ENCODE measurements around the gene BRD1. TPM values are rescaled to one million over a fixed set of nuclear protein-coding genes. Genes with fewer than 3 reads are reported as not detected.

The BRD1 gene
- polyA plus RNA-seq, 3 donors: 31.0 to 33.1 (median 31.7) TPM

- no peak for DNase-seq (ENCODE audit: low read depth in 3 of 3, low spot score in 2 of 3)
Measured at GRCh38 chr22:49755631-49756001, 72.1 kb downstream of the BRD1 start.

GRCh38 chr22:49754696-49755630, 72.7 kb downstream of the BRD1 start:
- DNase-seq (ENCODE audit: low read depth in 3 of 3, low spot score in 2 of 3): no peak

- DNase-seq (ENCODE audit: low read depth in 3 of 3, low spot score in 2 of 3): no peak
Measured at GRCh38 chr22:49753961-49754695, 73.5 kb downstream of the BRD1 start.

GRCh38 chr22:49753276-49753890, 74.3 kb downstream of the BRD1 start:
- DNase-seq (ENCODE audit: low read depth in 3 of 3, low spot score in 2 of 3): no peak

- DNase-seq (ENCODE audit: low read depth in 3 of 3, low spot score in 2 of 3): no peak
Measured at GRCh38 chr22:49752598-49753091, 75.0 kb downstream of the BRD1 start.

- no peak for DNase-seq (ENCODE audit: low read depth in 3 of 3, low spot score in 2 of 3)
Measured at GRCh38 chr22:49751966-49752597, 75.6 kb downstream of the BRD1 start.

GRCh38 chr22:49751318-49751965, 76.2 kb downstream of the BRD1 start:
- no peak for DNase-seq (ENCODE audit: low read depth in 3 of 3, low spot score in 2 of 3)

GRCh38 chr22:49749885-49750510, 77.7 kb downstream of the BRD1 start:
- DNase-seq (ENCODE audit: low read depth in 3 of 3, low spot score in 2 of 3): no peak

GRCh38 chr22:49749227-49749626, 78.4 kb downstream of the BRD1 start:
- DNase-seq (ENCODE audit: low read depth in 3 of 3, low spot score in 2 of 3): no peak

- no peak for DNase-seq (ENCODE audit: low read depth in 3 of 3, low spot score in 2 of 3)
Measured at GRCh38 chr22:49748514-49748913, 79.2 kb downstream of the BRD1 start.

GRCh38 chr22:49747716-49748115, 80.0 kb downstream of the BRD1 start:
- DNase-seq (ENCODE audit: low read depth in 3 of 3, low spot score in 2 of 3): no peak

GRCh38 chr22:49747130-49747529, 80.5 kb downstream of the BRD1 start:
- DNase-seq (ENCODE audit: low read depth in 3 of 3, low spot score in 2 of 3): no peak

- DNase-seq (ENCODE audit: low read depth in 3 of 3, low spot score in 2 of 3): no peak
Measured at GRCh38 chr22:49746065-49746464, 81.6 kb downstream of the BRD1 start.

GRCh38 chr22:49740242-49740641, 87.4 kb downstream of the BRD1 start:
- no peak for DNase-seq (ENCODE audit: low read depth in 3 of 3, low spot score in 2 of 3)

GRCh38 chr22:49739138-49739537, 88.5 kb downstream of the BRD1 start:
- no peak for DNase-seq (ENCODE audit: low read depth in 3 of 3, low spot score in 2 of 3)

GRCh38 chr22:49738566-49738965, 89.1 kb downstream of the BRD1 start:
- DNase-seq (ENCODE audit: low read depth in 3 of 3, low spot score in 2 of 3): no peak

GRCh38 chr22:49738006-49738405, 89.7 kb downstream of the BRD1 start:
- DNase-seq (ENCODE audit: low read depth in 3 of 3, low spot score in 2 of 3): no peak

- no peak for DNase-seq (ENCODE audit: low read depth in 3 of 3, low spot score in 2 of 3)
Measured at GRCh38 chr22:49737101-49737551, 90.5 kb downstream of the BRD1 start.

- DNase-seq (ENCODE audit: low read depth in 3 of 3, low spot score in 2 of 3): no peak
Measured at GRCh38 chr22:49736538-49736937, 91.1 kb downstream of the BRD1 start.
